ENCODE data around the gene LMF1. TPM values are rescaled to one million over a fixed set of nuclear protein-coding genes. Genes with fewer than 3 reads are reported as not detected.

Gene LMF1
- total RNA-seq, 2 donors from 2014 or later: 86.1 to 87.5 TPM

DNA sequence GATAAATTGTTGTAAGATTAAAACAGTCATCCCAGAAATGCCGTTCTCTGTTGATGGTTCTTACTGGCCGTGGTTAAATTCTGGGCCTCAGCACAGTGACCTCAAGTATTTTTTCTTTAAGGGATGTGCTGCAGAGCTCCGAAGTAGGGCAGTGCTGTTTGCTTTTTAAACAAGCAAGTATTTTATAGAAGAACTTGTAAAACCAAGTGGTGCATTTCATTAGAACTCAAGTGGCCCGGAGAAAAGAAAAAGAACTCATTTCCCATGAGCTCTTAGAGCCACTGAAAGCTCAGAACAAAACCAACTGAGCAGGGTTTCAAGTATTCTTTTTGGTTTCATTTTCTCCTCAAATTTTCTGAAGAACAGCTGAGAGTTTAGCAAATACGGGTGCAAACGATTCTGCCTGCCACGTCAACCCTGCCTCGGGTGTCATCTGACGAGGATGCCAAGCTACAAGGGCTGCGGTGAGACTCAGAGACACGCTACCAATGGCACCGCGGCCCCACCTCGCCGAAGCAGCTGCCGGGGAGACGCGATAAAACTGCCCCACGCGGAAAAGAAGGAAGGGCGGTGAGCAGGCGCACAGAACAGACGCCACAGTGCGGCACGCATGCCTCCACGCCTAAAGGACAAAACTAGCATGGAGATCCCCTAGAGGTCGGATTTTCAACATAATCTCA, 6.3 kb downstream of the LMF1 start:
- peak overlapping the region; percentile 79 to 83 for H3K27ac ChIP-seq
- DNase-seq (ENCODE audit: low spot score): peak; percentile 58
- peaks cover 19% of the 10 kb centered on the region for H3K4me1 ChIP-seq (replicated peaks)
- H3K36me3 ChIP-seq: no peaks in the 10 kb centered on the region
- intact Hi-C loops (cut with DNase I): no loop called here
- WGBS: 19% methylated on average over 27 of the region's 27 CpGs
- TF ChIP-seq POLR2A (IDR thresholded peaks at IDR 0.05): peak; percentile 56
- peak; percentile 55 for TF ChIP-seq POLR2AphosphoS5 (IDR thresholded peaks at IDR 0.05)
- TF ChIP-seq, protein P1, sequence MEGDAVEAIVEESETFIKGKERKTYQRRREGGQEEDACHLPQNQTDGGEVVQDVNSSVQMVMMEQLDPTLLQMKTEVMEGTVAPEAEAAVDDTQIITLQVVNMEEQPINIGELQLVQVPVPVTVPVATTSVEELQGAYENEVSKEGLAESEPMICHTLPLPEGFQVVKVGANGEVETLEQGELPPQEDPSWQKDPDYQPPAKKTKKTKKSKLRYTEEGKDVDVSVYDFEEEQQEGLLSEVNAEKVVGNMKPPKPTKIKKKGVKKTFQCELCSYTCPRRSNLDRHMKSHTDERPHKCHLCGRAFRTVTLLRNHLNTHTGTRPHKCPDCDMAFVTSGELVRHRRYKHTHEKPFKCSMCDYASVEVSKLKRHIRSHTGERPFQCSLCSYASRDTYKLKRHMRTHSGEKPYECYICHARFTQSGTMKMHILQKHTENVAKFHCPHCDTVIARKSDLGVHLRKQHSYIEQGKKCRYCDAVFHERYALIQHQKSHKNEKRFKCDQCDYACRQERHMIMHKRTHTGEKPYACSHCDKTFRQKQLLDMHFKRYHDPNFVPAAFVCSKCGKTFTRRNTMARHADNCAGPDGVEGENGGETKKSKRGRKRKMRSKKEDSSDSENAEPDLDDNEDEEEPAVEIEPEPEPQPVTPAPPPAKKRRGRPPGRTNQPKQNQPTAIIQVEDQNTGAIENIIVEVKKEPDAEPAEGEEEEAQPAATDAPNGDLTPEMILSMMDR (IDR thresholded peaks at IDR 0.05): peak in 2 of 4 experiments; percentile 5 to 22
- no peaks in the 10 kb centered on the region for H3K27me3 ChIP-seq (replicated peaks; ENCODE audit: insufficient read depth)
- H3K9me3 ChIP-seq: no peaks in the 10 kb centered on the region
- H3K4me3 ChIP-seq: peak overlapping the region; percentile 20 to 37

DNA sequence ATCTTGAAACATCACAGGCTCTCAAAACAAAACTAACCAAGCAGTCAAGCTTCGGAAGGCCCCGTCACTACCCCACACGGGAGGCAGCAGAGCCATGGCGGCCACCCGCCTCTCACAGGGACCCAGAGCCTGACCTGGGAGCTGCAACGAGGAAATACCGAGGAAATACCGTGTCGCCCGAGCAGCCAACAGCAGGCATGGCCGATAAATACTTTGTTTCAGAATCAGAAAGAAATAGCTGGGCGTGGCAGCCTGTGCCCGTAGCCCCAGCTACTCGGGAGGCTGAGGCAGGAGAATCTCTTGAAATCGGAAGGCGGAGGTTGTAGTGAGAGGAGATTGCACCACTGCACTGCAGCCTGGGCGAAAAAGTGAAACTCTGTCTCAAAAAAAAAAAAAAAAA, 6.9 kb downstream of the LMF1 start:
- no peaks in the 10 kb centered on the region for H3K27me3 ChIP-seq (replicated peaks; ENCODE audit: insufficient read depth)
- H3K36me3 ChIP-seq: no peaks in the 10 kb centered on the region
- peak overlapping the region in 1 of 2 donors; percentile 37 for H3K4me3 ChIP-seq
- TF ChIP-seq POLR2AphosphoS5 (IDR thresholded peaks at IDR 0.05): no peak
- TF ChIP-seq, protein P1 (IDR thresholded peaks at IDR 0.05): no peak
- TF ChIP-seq POLR2A (IDR thresholded peaks at IDR 0.05): no peak
- DNase-seq (ENCODE audit: low spot score): no peak
- no peaks in the 10 kb centered on the region for H3K9me3 ChIP-seq
- peaks cover 17% of the 10 kb centered on the region for H3K4me1 ChIP-seq (replicated peaks)
- 17% methylated on average over 17 of the region's 17 CpGs for WGBS
- H3K27ac ChIP-seq: peak overlapping the region; percentile 79 to 83
- intact Hi-C loops (cut with DNase I): no loop called here

DNA sequence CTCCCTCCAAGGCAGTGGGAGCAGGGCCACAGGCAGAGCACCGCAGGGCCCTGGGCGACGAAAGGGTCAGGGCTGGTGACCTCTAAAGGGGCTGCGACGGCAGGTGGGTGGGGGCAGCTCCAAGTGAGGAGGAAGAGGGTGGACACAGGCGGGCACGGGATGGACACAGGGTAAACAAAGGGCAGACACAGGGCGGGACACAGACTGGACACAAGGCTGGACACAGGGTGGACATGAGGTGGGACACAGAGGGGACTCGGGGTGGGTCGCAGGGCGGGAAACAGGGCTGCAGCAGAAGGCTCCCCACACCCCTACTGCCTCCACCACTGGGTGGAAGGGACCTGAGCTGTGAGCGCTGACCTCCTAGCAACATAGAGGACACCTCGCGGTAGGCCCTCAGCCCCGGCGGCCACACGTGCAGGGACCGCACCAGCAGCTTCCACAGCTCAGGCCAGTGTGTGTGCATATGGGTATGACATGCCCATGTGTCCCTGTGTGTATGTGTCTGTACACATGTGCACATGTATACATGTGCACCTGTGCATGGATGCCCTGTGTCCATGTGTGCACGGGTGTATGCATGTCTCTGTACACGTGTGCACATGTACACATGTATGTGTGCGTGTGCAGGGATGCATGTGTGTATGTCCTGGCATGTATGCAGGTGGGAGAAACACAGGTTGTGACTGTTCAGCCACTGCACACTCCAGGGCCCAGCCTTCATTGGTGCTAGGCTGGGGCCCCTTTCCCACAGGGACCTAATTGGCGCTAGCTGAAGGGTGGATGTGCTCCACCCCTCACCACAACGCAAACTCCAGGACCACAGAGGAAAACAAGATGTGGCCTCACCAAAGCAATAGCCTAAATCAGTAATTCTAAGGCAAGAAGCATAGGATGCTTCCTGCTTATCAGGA, 7.6 kb downstream of the LMF1 start:
- 84% methylated on average over 23 of the region's 23 CpGs for WGBS
- Histone ChIP-seq H3K27ac (peak overlapping the region in 1 of 2 donors; percentile 83), H3K4me1 (replicated peaks) (peaks cover 17% of the 10 kb centered on the region), H3K27me3 (replicated peaks; ENCODE audit: insufficient read depth) (no peaks in the 10 kb centered on the region), H3K9me3 (no peaks in the 10 kb centered on the region), H3K36me3 (no peaks in the 10 kb centered on the region), H3K4me3 (no peak overlapping the region)
- no peak for DNase-seq (ENCODE audit: low spot score)
- TF ChIP-seq POLR2AphosphoS5 (IDR thresholded peaks at IDR 0.05) (no peak), POLR2A (IDR thresholded peaks at IDR 0.05) (no peak)
- TF ChIP-seq, protein P1 (IDR thresholded peaks at IDR 0.05): no peak
- intact Hi-C loops (cut with DNase I): no loop called here

DNA sequence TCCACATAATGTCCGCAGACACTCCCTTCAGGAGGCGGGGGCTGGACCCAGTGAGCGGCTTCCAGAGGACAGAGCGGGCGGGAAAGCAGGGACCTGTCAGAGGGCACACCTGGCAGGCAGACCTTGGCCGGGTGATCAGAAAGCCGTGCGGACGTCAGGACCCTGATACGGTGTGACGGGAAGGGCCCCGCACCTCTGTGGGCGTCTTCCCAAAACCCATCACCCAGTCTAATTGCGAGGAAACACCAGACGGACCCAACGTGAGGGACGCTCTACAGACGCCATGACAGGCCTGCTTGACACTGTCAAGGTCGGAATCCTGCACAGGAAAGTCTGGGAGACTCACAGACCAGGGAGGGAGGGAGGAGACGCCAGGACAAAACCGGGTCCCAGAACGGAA, 8.4 kb downstream of the LMF1 start:
- no peaks in the 10 kb centered on the region for H3K27me3 ChIP-seq (replicated peaks; ENCODE audit: insufficient read depth)
- WGBS: 91% methylated on average over 22 of the region's 22 CpGs
- intact Hi-C loops (cut with DNase I): no loop called here
- no peak overlapping the region for H3K27ac ChIP-seq
- H3K4me1 ChIP-seq (replicated peaks): peaks cover 17% of the 10 kb centered on the region
- TF ChIP-seq POLR2AphosphoS5 (IDR thresholded peaks at IDR 0.05) (no peak), POLR2A (IDR thresholded peaks at IDR 0.05) (no peak)
- TF ChIP-seq, protein P1 (IDR thresholded peaks at IDR 0.05): no peak
- no peak for DNase-seq (ENCODE audit: low spot score)
- no peaks in the 10 kb centered on the region for H3K9me3 ChIP-seq
- H3K36me3 ChIP-seq: no peaks in the 10 kb centered on the region
- H3K4me3 ChIP-seq: no peak overlapping the region

All from prostate gland (tissue), 2 donors.